Activated CD4-positive, alpha-beta memory T cell treated with anti-CD3 and anti-CD28 coated beads, Interleukin-2, amount 10 ng/mL, durations not matched to agents 7 days and 5 days (primary cell): ENCODE data around the gene LYPD3. TPM values are rescaled to one million over a fixed set of nuclear protein-coding genes. Genes with fewer than 3 reads are reported as not detected.
"Not testable (repeated sequence)": the region's sequence is repeated elsewhere in the genome, so short reads cannot be mapped to it uniquely, and the experiment has no call there.

Experiments
- CTCF ChIA-PET: fragments of 350-600 bp; sonication (Branson Sonifier 250); formaldehyde crosslinking; loops from one replicate; lab custom pipeline; 2021; ENCODE audit warnings: antibody characterized with exemption, inconsistent platforms; lab: Charles Lee
- POLR2A ChIA-PET: fragments of 350-600 bp; sonication (Branson Sonifier 250); formaldehyde crosslinking; loops from one replicate; lab custom pipeline; 2021; ENCODE audit warnings: antibody characterized with exemption; lab: Charles Lee
- DNase-seq: peaks from one replicate; pipeline ENCODE4 v3.0.0-alpha.2; 2020
- H3K27ac Mint-ChIP-seq: one replicate; pipeline ENCODE4 v1.8.0; 2021; ENCODE audit warnings: mild to moderate bottlenecking, mixed read lengths
- H3K27me3 Mint-ChIP-seq: one replicate; pipeline ENCODE4 v1.8.0; 2021; ENCODE audit warnings: mixed read lengths
- H3K36me3 Mint-ChIP-seq: one replicate; pipeline ENCODE4 v1.8.0; 2021; ENCODE audit warnings: low read depth, mixed read lengths
- H3K4me1 Mint-ChIP-seq: one replicate; pipeline ENCODE4 v1.8.0; 2021; ENCODE audit warnings: mixed read lengths
- H3K4me3 Mint-ChIP-seq: one replicate; pipeline ENCODE4 v1.8.0; 2021; ENCODE audit warnings: mild to moderate bottlenecking, mixed read lengths
- H3K9me3 Mint-ChIP-seq: one replicate; pipeline ENCODE4 v1.8.0; 2021; ENCODE audit warnings: mixed read lengths
- total RNA-seq, 2 experiments: library from RNA; stranded (reverse); gene quantifications; one replicate each; pipeline ENCODE4 v1.2.3, GENCODE V29; 2021

LYPD3 gene
- total RNA-seq, 2 experiments from 2014 or later = 0.63 to 1.0 TPM

- peaks cover 8% of the 10 kb centered on the region for H3K27me3 Mint-ChIP-seq
- ChIA-PET CTCF (interaction anchor here (0.8 to 3.8 kb wide), 4 partner anchors 8 to 23 kb away, joined by 3 to 33 read pairs (median 4); no protein-coding TSS in a partner anchor), POLR2A (interaction anchor here (0.6 kb wide), 1 partner anchor 18 kb away, joined by 3 read pairs; no protein-coding TSS in a partner anchor)
- H3K4me1 Mint-ChIP-seq = peaks cover 12% of the 10 kb centered on the region
- no peak for DNase-seq
- peaks cover 8% of the 10 kb centered on the region for H3K9me3 Mint-ChIP-seq
- H3K4me3 Mint-ChIP-seq = no peak overlapping the region
- no peaks in the 10 kb centered on the region for H3K36me3 Mint-ChIP-seq
- H3K27ac Mint-ChIP-seq = no peak overlapping the region
Observed at GRCh38 chr19:43455321-43456113, 9.9 kb downstream of the LYPD3 start.

GRCh38 chr19:43454031-43454430, 11.4 kb downstream of the LYPD3 start:
- H3K27me3 Mint-ChIP-seq = peaks cover 8% of the 10 kb centered on the region

GRCh38 chr19:43452582-43452981, 12.8 kb downstream of the LYPD3 start:
- CTCF ChIA-PET = no interaction called here
- H3K4me1 Mint-ChIP-seq = peaks cover 14% of the 10 kb centered on the region
- no peak for DNase-seq
- H3K27ac Mint-ChIP-seq = no peak overlapping the region
- peaks cover 8% of the 10 kb centered on the region for H3K9me3 Mint-ChIP-seq
- peaks cover 8% of the 10 kb centered on the region for H3K27me3 Mint-ChIP-seq
- H3K4me3 Mint-ChIP-seq = no peak overlapping the region
- POLR2A ChIA-PET = no interaction called here
- no peaks in the 10 kb centered on the region for H3K36me3 Mint-ChIP-seq

More at GRCh38 chr19:43454031-43454430, 11.4 kb downstream of the LYPD3 start:
- Mint-ChIP-seq H3K27ac (no peak overlapping the region), H3K36me3 (no peaks in the 10 kb centered on the region), H3K4me1 (peaks cover 14% of the 10 kb centered on the region), H3K4me3 (no peak overlapping the region), H3K9me3 (peaks cover 8% of the 10 kb centered on the region)
- ChIA-PET POLR2A (no interaction called here), CTCF (no interaction called here)
- DNase-seq = no peak

GRCh38 chr19:43450545-43450997, 14.8 kb downstream of the LYPD3 start:
- DNase-seq = no peak
- Mint-ChIP-seq H3K4me3 (no peak overlapping the region), H3K9me3 (peaks cover 8% of the 10 kb centered on the region), H3K27ac (no peak overlapping the region), H3K4me1 (peaks cover 16% of the 10 kb centered on the region), H3K27me3 (peaks cover 6% of the 10 kb centered on the region), H3K36me3 (no peaks in the 10 kb centered on the region)
- ChIA-PET POLR2A (interaction anchor here (1.2 to 1.3 kb wide), 2 partner anchors 11 to 12 kb away, joined by 3 to 4 read pairs; no protein-coding TSS in a partner anchor), CTCF (interaction anchor here (1.1 to 9.3 kb wide), 4 partner anchors 16 to 70 kb away, joined by 3 to 193 read pairs (median 4); no protein-coding TSS in a partner anchor)

- no peak for DNase-seq
- ChIA-PET CTCF (interaction anchor here (0.6 to 9.3 kb wide), 36 partner anchors 9 to 362 kb away, joined by 3 to 193 read pairs (median 5); partner anchors contain the start of genes IRGQ, PHLDB3, ZNF575 and ZNF576), POLR2A (interaction anchor here (1.0 to 2.5 kb wide), 11 partner anchors 9 to 147 kb away, joined by 3 to 15 read pairs (median 4); partner anchors contain the start of genes PHLDB3 and ZNF575)
- Mint-ChIP-seq H3K27me3 (peaks cover 5% of the 10 kb centered on the region), H3K4me3 (no peak overlapping the region), H3K36me3 (no peaks in the 10 kb centered on the region), H3K9me3 (peaks cover 7% of the 10 kb centered on the region), H3K4me1 (peaks cover 23% of the 10 kb centered on the region), H3K27ac (no peak overlapping the region)
Observed at GRCh38 chr19:43447655-43448054, 17.8 kb downstream of the LYPD3 start.

- ChIA-PET POLR2A (interaction anchor here (0.9 to 2.5 kb wide), 13 partner anchors 8 to 150 kb away, joined by 3 to 15 read pairs (median 4); partner anchors contain the start of genes IRGQ, PHLDB3, ZNF575 and ZNF576), CTCF (interaction anchor here (0.7 to 9.3 kb wide), 41 partner anchors 10 to 363 kb away, joined by 3 to 193 read pairs (median 5); partner anchors contain the start of genes IRGQ, PHLDB3, ZNF575 and ZNF576)
- Mint-ChIP-seq H3K4me3 (no peak overlapping the region), H3K27me3 (no peaks in the 10 kb centered on the region), H3K4me1 (peaks cover 25% of the 10 kb centered on the region), H3K36me3 (no peaks in the 10 kb centered on the region), H3K9me3 (peaks cover 2% of the 10 kb centered on the region), H3K27ac (no peak overlapping the region)
- DNase-seq = peak; percentile 82
Observed at GRCh38 chr19:43446746-43447489, 18.5 kb downstream of the LYPD3 start.

GRCh38 chr19:43445426-43445825, 20.0 kb downstream of the LYPD3 start:
- CTCF ChIA-PET = interaction anchor here (0.7 to 9.3 kb wide), 10 partner anchors 10 to 1170 kb away, joined by 3 to 193 read pairs (median 6); partner anchors contain the start of genes IRGQ and ZNF576
- Mint-ChIP-seq H3K4me1 (peaks cover 22% of the 10 kb centered on the region), H3K4me3 (no peak overlapping the region), H3K36me3 (peaks cover 3% of the 10 kb centered on the region), H3K27ac (no peak overlapping the region), H3K9me3 (no peaks in the 10 kb centered on the region), H3K27me3 (peaks cover 3% of the 10 kb centered on the region)
- POLR2A ChIA-PET = interaction anchor here (1.6 kb wide), 1 partner anchor 75 kb away, joined by 3 read pairs; no protein-coding TSS in a partner anchor
- no peak for DNase-seq

GRCh38 chr19:43444531-43445287, 20.7 kb downstream of the LYPD3 start:
- peaks cover 5% of the 10 kb centered on the region for H3K36me3 Mint-ChIP-seq
- CTCF ChIA-PET = interaction anchor here (0.7 to 9.3 kb wide), 6 partner anchors 10 to 150 kb away, joined by 3 to 193 read pairs (median 22); partner anchors contain the start of genes IRGQ and ZNF576
- peaks cover 26% of the 10 kb centered on the region for H3K4me1 Mint-ChIP-seq
- peaks cover 3% of the 10 kb centered on the region for H3K27me3 Mint-ChIP-seq
- H3K9me3 Mint-ChIP-seq = no peaks in the 10 kb centered on the region
- POLR2A ChIA-PET = interaction anchor here (1.6 kb wide), 1 partner anchor 75 kb away, joined by 3 read pairs; no protein-coding TSS in a partner anchor
- DNase-seq = no peak
- H3K27ac Mint-ChIP-seq = no peak overlapping the region
- H3K4me3 Mint-ChIP-seq = no peak overlapping the region

- not testable (repeated sequence) for H3K27me3 Mint-ChIP-seq, H3K36me3 Mint-ChIP-seq, H3K9me3 Mint-ChIP-seq, H3K27ac Mint-ChIP-seq, H3K4me3 Mint-ChIP-seq, DNase-seq
- POLR2A ChIA-PET = interaction anchor here (1.6 kb wide), 1 partner anchor 76 kb away, joined by 3 read pairs; no protein-coding TSS in a partner anchor
- CTCF ChIA-PET = interaction anchor here (0.7 to 9.3 kb wide), 5 partner anchors 9 to 75 kb away, joined by 3 to 193 read pairs (median 6); no protein-coding TSS in a partner anchor
- peaks cover 32% of the 10 kb centered on the region for H3K4me1 Mint-ChIP-seq
Observed at GRCh38 chr19:43444091-43444490, 21.3 kb downstream of the LYPD3 start.

GRCh38 chr19:43441716-43442115, 23.7 kb downstream of the LYPD3 start:
- POLR2A ChIA-PET = no interaction called here
- H3K4me3 Mint-ChIP-seq = no peak overlapping the region
- no peak overlapping the region for H3K27ac Mint-ChIP-seq
- CTCF ChIA-PET = interaction anchor here (1.3 to 1.8 kb wide), 2 partner anchors 10 to 83 kb away, joined by 3 to 5 read pairs; no protein-coding TSS in a partner anchor
- H3K4me1 Mint-ChIP-seq = peaks cover 46% of the 10 kb centered on the region
- DNase-seq = no peak
- H3K27me3 Mint-ChIP-seq = peaks cover 3% of the 10 kb centered on the region
- H3K36me3 Mint-ChIP-seq = peaks cover 10% of the 10 kb centered on the region
- no peaks in the 10 kb centered on the region for H3K9me3 Mint-ChIP-seq

- Mint-ChIP-seq H3K4me3 (no peak overlapping the region), H3K27me3 (peaks cover 5% of the 10 kb centered on the region), H3K27ac (peak overlapping the region; percentile 97), H3K36me3 (peaks cover 13% of the 10 kb centered on the region), H3K9me3 (no peaks in the 10 kb centered on the region), H3K4me1 (peaks cover 45% of the 10 kb centered on the region)
- no peak for DNase-seq
- ChIA-PET CTCF (interaction anchor here (1.6 to 10.1 kb wide), 11 partner anchors 7 to 327 kb away, joined by 3 to 193 read pairs (median 11); partner anchors contain the start of genes IRGQ, PHLDB3, SMG9 and ZNF576), POLR2A (interaction anchor here (0.8 to 3.1 kb wide), 12 partner anchors 8 to 342 kb away, joined by 3 to 37 read pairs (median 10); partner anchors contain the start of genes ETHE1, IRGQ, PHLDB3 and SMG9)
Observed at GRCh38 chr19:43439709-43440063, 25.7 kb downstream of the LYPD3 start.
